ENCODE data around the gene LRRC71. TPM values are rescaled to one million over a fixed set of nuclear protein-coding genes. Genes with fewer than 3 reads are reported as not detected.
A peak's percentile ranks its signal among the peaks of the same experiment; 100 is the strongest.

The LRRC71 gene
- total and polyA plus RNA-seq, 7 experiments from 2014 or later, result not detected

DNA sequence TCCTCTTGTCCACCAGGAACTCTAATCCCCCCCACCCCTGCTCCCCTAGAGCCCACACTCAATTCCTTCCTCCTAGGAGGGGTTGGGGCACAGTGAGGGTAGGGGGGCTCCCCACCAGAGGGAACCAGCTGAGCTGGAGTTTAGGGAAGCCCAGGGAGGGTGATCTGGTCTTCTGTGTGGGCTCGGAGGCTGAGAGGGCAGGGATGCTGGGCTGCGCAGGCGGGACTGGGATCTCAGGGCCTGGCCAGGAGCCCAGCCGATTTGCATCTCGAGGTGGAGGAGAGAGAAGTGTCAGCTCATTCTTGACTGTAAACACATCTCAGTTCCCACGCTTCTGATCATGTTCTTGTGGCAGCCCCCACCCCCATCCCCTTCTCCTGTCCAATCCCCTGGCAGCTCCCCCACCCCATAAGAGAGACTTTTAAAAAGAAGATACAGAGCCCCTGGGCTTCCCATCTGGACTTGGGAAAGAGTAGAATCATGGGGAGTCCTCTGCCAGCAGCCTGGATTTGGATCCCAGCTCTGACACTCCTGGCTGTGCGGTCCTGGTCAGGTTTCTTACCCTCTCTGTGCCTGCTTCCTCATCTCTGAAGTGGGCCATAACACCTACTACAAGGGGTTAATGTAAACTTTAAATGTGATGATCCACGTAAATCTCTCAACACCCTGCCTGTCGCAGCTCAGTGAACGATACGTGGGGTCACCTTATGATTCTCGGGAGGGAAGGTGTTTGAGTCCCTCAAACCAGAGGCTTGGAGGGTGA, 20.3 kb upstream of the LRRC71 start:
- Mint-ChIP-seq H3K4me1 (peaks cover 7 to 16% (median 8%) of the 10 kb centered on the region in 7 donors), H3K27ac (no peak overlapping the region), H3K36me3 (no peaks in the 10 kb centered on the region), H3K27me3 (peaks cover 11 to 27% (median 14%) of the 10 kb centered on the region in 5 donors), H3K4me3 (no peak overlapping the region), H3K9me3 (no peaks in the 10 kb centered on the region)
- intact Hi-C loops (cut with micrococcal nuclease), result no loop called here
- H3K27ac ChIP-seq (ENCODE audit: low read depth, low read length), result no peak overlapping the region
- H3K27me3 ChIP-seq (ENCODE audit: control insufficient read depth in 2 of 2, insufficient read depth in 2 of 2, low read length in 2 of 2), result no peaks in the 10 kb centered on the region
- no peak overlapping the region for H3K4me3 ChIP-seq (ENCODE audit: low read length)
- ATAC-seq (no peak), DNase-seq (no peak)
- H3K4me1 ChIP-seq (ENCODE audit: control insufficient read depth in 2 of 2, insufficient read depth in 2 of 2, low read length in 2 of 2), result no peaks in the 10 kb centered on the region
- ChIA-PET CTCF (interaction anchor here (0.7 to 1.0 kb wide), 2 partner anchors 9 to 10 kb away, joined by 3 read pairs; no protein-coding TSS in a partner anchor), POLR2A (no interaction called here)
- no peaks in the 10 kb centered on the region for H3K36me3 ChIP-seq (ENCODE audit: control insufficient read depth in 2 of 3, insufficient read depth in 3 of 3, low read length in 3 of 3)
- H3K9me3 ChIP-seq (ENCODE audit: control insufficient read depth in 2 of 3, low read length in 3 of 3), result no peaks in the 10 kb centered on the region

DNA sequence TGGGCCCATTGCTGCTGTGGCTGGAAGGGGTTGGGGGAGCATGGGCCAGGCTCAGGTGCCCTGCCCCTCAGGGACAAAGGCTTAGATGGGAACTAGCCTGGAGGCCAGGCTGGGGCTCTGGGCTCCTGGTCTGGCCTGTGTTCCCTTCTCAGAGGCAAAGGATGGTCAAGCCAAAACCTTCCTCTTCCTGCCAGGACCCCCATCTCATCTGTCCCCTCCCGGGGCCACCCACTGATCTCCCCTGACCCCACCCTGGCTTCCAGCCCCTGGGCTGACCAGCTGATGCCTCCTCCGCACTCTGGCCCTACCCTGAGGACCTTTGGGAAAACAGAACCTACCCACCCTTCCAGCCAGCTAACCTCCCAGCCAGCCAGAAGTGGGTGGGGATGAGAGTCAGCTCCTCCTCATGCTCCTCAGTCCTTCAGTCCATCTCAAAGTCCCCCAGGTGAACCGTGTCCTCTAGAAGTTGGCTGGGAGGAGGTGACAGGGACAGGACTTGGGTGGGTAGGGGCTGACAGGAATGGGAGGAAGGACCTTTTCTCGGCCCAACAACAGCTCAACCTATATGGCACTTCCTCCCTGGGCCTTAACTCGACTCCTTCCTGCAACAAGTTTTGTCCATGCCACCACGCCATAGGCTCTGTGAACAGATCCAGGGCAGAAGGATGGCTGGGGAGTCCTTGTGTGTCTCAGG, 19.4 kb upstream of the LRRC71 start:
- ATAC-seq (no peak), DNase-seq (no peak)
- H3K9me3 Mint-ChIP-seq, result no peaks in the 10 kb centered on the region
- peak overlapping the region in 1 of 9 donors; percentile 41 for H3K27ac Mint-ChIP-seq
- H3K9me3 ChIP-seq (ENCODE audit: control insufficient read depth in 2 of 3, low read length in 3 of 3), result no peaks in the 10 kb centered on the region
- ChIA-PET CTCF (no interaction called here), POLR2A (no interaction called here)
- intact Hi-C loops (cut with micrococcal nuclease), result no loop called here
- H3K4me1 Mint-ChIP-seq, result peaks cover 5 to 16% (median 8%) of the 10 kb centered on the region in 7 donors
- no peak overlapping the region for H3K4me3 Mint-ChIP-seq
- no peaks in the 10 kb centered on the region for H3K27me3 ChIP-seq (ENCODE audit: control insufficient read depth in 2 of 2, insufficient read depth in 2 of 2, low read length in 2 of 2)
- no peak overlapping the region for H3K4me3 ChIP-seq (ENCODE audit: low read length)
- H3K4me1 ChIP-seq (ENCODE audit: control insufficient read depth in 2 of 2, insufficient read depth in 2 of 2, low read length in 2 of 2), result no peaks in the 10 kb centered on the region
- H3K27ac ChIP-seq (ENCODE audit: low read depth, low read length), result no peak overlapping the region
- H3K27me3 Mint-ChIP-seq, result peaks cover 7 to 21% (median 10%) of the 10 kb centered on the region in 5 donors
- no peaks in the 10 kb centered on the region for H3K36me3 Mint-ChIP-seq
- no peaks in the 10 kb centered on the region for H3K36me3 ChIP-seq (ENCODE audit: control insufficient read depth in 2 of 3, insufficient read depth in 3 of 3, low read length in 3 of 3)

DNA sequence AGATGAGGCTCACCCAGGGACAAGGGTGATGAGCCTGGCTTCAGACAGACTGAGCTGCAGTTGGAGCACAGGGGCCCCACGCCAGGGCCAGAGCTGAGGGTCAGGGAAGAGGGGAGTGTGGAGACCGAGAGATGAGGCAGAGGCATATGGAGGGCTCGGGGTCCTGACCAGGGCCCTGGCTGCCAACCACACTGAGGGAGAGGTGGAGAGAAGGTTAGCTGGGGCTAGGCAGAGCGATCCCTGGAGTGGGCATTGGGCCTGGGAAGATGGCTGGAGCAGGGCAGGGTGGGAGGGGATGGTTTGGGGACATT, 18.9 kb upstream of the LRRC71 start:
- H3K27me3 ChIP-seq (ENCODE audit: control insufficient read depth in 2 of 2, insufficient read depth in 2 of 2, low read length in 2 of 2), result no peaks in the 10 kb centered on the region
- POLR2A ChIA-PET, result no interaction called here
- no peaks in the 10 kb centered on the region for H3K9me3 Mint-ChIP-seq

DNA sequence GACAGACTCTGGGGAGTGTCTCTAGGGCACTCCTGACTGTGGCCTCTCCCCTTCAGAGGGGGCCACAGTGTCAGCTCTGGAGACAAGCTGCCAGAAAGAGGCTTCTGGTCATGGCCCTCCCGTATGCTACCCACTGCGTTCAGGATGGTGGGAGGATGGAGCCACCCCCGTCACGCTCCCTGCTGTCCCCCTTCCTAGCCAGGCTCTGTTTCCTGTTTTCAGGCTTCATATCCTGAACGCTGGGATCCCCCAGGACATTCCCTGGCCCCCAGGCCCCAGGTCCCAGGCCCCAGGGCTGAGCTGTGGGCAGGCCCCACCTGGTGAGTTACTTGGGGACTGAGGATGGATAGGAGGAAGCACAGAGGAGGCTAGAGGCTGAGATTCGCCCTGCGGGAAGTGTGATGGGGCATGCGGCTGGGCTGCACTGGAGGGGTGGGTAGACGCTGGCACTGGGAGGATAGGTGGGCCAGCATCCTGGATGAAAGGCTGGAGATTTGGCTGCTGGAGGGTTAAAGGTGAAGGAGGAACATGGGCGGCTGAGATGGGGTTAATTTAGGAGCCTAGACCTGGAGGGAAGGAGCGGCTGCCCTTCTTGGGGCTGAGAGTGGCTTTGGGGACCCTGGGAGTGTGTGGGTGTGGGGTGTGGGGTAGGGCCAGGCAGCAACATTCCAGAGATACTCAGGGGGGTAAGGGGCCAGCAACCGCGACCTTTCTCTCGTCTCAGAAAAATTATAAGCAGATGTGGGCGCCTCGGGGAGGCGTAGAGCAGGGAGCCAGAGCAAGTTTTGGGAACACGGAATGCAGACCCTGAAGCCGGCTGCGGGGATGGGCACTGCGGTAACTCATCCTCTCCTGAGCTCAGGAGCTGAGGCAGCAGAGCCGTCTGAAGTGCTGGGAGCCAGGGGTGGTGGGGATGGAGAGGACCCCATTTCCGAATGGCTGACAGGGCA, 18.2 kb upstream of the LRRC71 start:
- ChIA-PET CTCF (interaction anchor here (1.4 to 1.5 kb wide), 2 partner anchors 12 to 27 kb away, joined by 3 to 4 read pairs; no protein-coding TSS in a partner anchor), POLR2A (no interaction called here)
- Mint-ChIP-seq H3K4me1 (peaks cover 5 to 16% (median 8%) of the 10 kb centered on the region in 7 donors), H3K27me3 (peaks cover 4 to 24% (median 12%) of the 10 kb centered on the region in 5 donors), H3K27ac (peak overlapping the region in 1 of 9 donors; percentile 76), H3K36me3 (no peaks in the 10 kb centered on the region), H3K9me3 (no peaks in the 10 kb centered on the region), H3K4me3 (no peak overlapping the region)
- no peak for DNase-seq
- no peak overlapping the region for H3K27ac ChIP-seq (ENCODE audit: low read depth, low read length)
- no peaks in the 10 kb centered on the region for H3K36me3 ChIP-seq (ENCODE audit: control insufficient read depth in 2 of 3, insufficient read depth in 3 of 3, low read length in 3 of 3)
- H3K4me3 ChIP-seq (ENCODE audit: low read length), result no peak overlapping the region
- intact Hi-C loops (cut with micrococcal nuclease), result no loop called here
- H3K27me3 ChIP-seq (ENCODE audit: control insufficient read depth in 2 of 2, insufficient read depth in 2 of 2, low read length in 2 of 2), result no peaks in the 10 kb centered on the region
- no peak for ATAC-seq
- no peaks in the 10 kb centered on the region for H3K9me3 ChIP-seq (ENCODE audit: control insufficient read depth in 2 of 3, low read length in 3 of 3)
- H3K4me1 ChIP-seq (ENCODE audit: control insufficient read depth in 2 of 2, insufficient read depth in 2 of 2, low read length in 2 of 2), result no peaks in the 10 kb centered on the region

More for the DNA sequence above, 18.9 kb upstream of the LRRC71 start:
- H3K4me3 Mint-ChIP-seq, result no peak overlapping the region
- CTCF ChIA-PET, result no interaction called here
- Histone ChIP-seq H3K4me3 (ENCODE audit: low read length) (no peak overlapping the region), H3K4me1 (ENCODE audit: control insufficient read depth in 2 of 2, insufficient read depth in 2 of 2, low read length in 2 of 2) (no peaks in the 10 kb centered on the region), H3K27ac (ENCODE audit: low read depth, low read length) (no peak overlapping the region), H3K9me3 (ENCODE audit: control insufficient read depth in 2 of 3, low read length in 3 of 3) (no peaks in the 10 kb centered on the region), H3K36me3 (ENCODE audit: control insufficient read depth in 2 of 3, insufficient read depth in 3 of 3, low read length in 3 of 3) (no peaks in the 10 kb centered on the region)
- intact Hi-C loops (cut with micrococcal nuclease), result no loop called here
- no peaks in the 10 kb centered on the region for H3K36me3 Mint-ChIP-seq
- no peak overlapping the region for H3K27ac Mint-ChIP-seq
- H3K27me3 Mint-ChIP-seq, result peaks cover 7 to 21% (median 10%) of the 10 kb centered on the region in 5 donors
- no peak for ATAC-seq
- H3K4me1 Mint-ChIP-seq, result peaks cover 5 to 16% (median 8%) of the 10 kb centered on the region in 7 donors
- DNase-seq, result no peak

DNA sequence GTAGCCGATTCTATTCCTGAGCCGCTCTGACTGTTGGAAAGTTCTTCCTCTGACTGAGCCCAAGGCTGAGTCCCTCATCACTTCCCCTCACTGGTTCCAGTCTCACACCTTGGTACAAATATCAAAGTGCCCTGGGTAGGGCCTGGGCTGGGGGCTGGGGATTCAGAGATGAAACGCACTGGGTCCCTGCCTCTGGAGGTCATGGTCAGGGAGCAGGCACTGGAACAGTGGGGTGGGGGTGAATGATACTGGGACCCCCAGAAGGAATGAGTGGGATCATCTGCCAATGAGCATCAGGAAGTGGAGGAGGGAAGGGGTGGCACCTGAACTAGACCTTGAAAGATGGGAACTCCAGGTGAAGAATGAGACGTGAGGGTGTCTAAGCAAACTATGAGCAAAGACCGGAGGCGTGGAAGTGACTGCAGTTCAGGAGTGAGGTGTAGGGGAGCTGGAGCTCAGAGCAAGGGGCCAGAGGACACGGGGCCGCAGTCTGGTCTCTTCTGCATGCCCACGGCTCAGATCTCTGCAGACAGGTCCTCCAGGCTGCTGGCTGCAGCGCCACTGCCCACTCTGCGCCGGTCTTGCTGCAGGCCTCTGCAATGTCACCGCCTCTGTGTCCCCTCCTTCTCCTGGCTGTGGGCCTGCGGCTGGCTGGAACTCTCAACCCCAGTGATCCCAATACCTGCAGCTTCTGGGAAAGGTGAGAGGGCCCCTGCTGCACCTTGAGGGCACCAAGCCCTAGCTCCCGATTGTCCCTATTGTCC, 16.9 kb upstream of the LRRC71 start:
- H3K9me3 Mint-ChIP-seq, result no peaks in the 10 kb centered on the region
- H3K27me3 Mint-ChIP-seq, result peaks cover 0 to 19% (median 9%) of the 10 kb centered on the region in 5 donors
- Histone ChIP-seq H3K4me3 (ENCODE audit: low read length) (no peak overlapping the region), H3K9me3 (ENCODE audit: control insufficient read depth in 2 of 3, low read length in 3 of 3) (no peaks in the 10 kb centered on the region), H3K4me1 (ENCODE audit: control insufficient read depth in 2 of 2, insufficient read depth in 2 of 2, low read length in 2 of 2) (no peaks in the 10 kb centered on the region), H3K27ac (ENCODE audit: low read depth, low read length) (no peak overlapping the region), H3K36me3 (ENCODE audit: control insufficient read depth in 2 of 3, insufficient read depth in 3 of 3, low read length in 3 of 3) (no peaks in the 10 kb centered on the region), H3K27me3 (ENCODE audit: control insufficient read depth in 2 of 2, insufficient read depth in 2 of 2, low read length in 2 of 2) (no peaks in the 10 kb centered on the region)
- DNase-seq, result no peak
- H3K4me1 Mint-ChIP-seq, result peaks cover under 1 to 6% (median 2%) of the 10 kb centered on the region in 7 donors
- intact Hi-C loops (cut with micrococcal nuclease), result no loop called here
- ATAC-seq, result no peak
- peak overlapping the region in 1 of 10 donors; percentile 38 for H3K4me3 Mint-ChIP-seq
- no peaks in the 10 kb centered on the region for H3K36me3 Mint-ChIP-seq
- no peak overlapping the region for H3K27ac Mint-ChIP-seq
- POLR2A ChIA-PET, result no interaction called here
- CTCF ChIA-PET, result interaction anchor here (1.5 kb wide), 1 partner anchor 26 kb away, joined by 3 read pairs; no protein-coding TSS in a partner anchor
